SK-N-SH (cell line): ENCODE data around the gene MS4A15. TPM values are rescaled to one million over a fixed set of nuclear protein-coding genes. Genes with fewer than 3 reads are reported as not detected.

Source experiments
- CTCF ChIA-PET: fragments of 300-600, 350-600 bp; formaldehyde crosslinking; extraction: SDS; loops from one replicate; lab custom pipeline; 2021; lab: Yijun Ruan, JAX
- POLR2A ChIA-PET: fragments of 350-600 bp; sonication (Branson Sonifier 250); formaldehyde crosslinking; extraction: SDS; loops from one replicate; lab custom pipeline; 2020; ENCODE audit warnings: antibody characterized with exemption, inconsistent platforms; lab: Yijun Ruan, JAX
- DNase-seq: peaks from one replicate; pipeline ENCODE4 v3.0.0; 2012
- H2AFZ ChIP-seq: fragments of 200-600 bp; sonication (generic); 2 replicates; pipeline ENCODE4 v1.8.1; 2016; ENCODE audit warnings: antibody characterized with exemption, mild to moderate bottlenecking, low read depth
- H3F3A ChIP-seq: fragments of 200-600 bp; sonication (generic); replicated peaks from 2 replicates; pipeline ENCODE3; 2016; ENCODE audit warnings: antibody characterized with exemption, mild to moderate bottlenecking; ENCODE audit not compliant: insufficient read depth
- H3K27ac ChIP-seq, 2 experiments: fragments of 200-500 bp in 1 of 2; fragments of 200-600 bp in 1 of 2; sonication (Bioruptor generic) in 1 of 2; sonication (generic), shearing (Covaris generic) in 1 of 2; 2 replicates each; pipeline versions ENCODE4 v1.5.1 to v1.6.1; 2014 to 2016; ENCODE audit warnings: low read depth in 2 of 2, inconsistent platforms in 1 of 2, low read length in 1 of 2, mild to moderate bottlenecking in 1 of 2, mixed read lengths in 1 of 2
- H3K27me3 ChIP-seq: fragments of 200-600 bp; sonication (generic), shearing (Covaris generic); 2 replicates; pipeline ENCODE4 v1.6.1; 2016; ENCODE audit warnings: mixed run types; ENCODE audit not compliant: insufficient read depth
- H3K36me3 ChIP-seq, 2 experiments: fragments of 200-500 bp in 1 of 2; fragments of 200-600 bp in 1 of 2; sonication (Bioruptor generic) in 1 of 2; sonication (generic) in 1 of 2; replicated peaks in 1 of 2; 2 replicates each; pipeline versions ENCODE3 to v1.5.1; 2014 to 2016; ENCODE audit warnings: low read length in 1 of 2, mild to moderate bottlenecking in 1 of 2; ENCODE audit not compliant: insufficient read depth in 2 of 2, control insufficient read depth in 1 of 2
- H3K4me1 ChIP-seq, 2 experiments: fragments of 200-500 bp in 1 of 2; fragments of 200-600 bp in 1 of 2; sonication (Bioruptor generic) in 1 of 2; sonication (generic), shearing (Covaris generic) in 1 of 2; 2 replicates each; pipeline versions ENCODE4 v1.5.1 to v1.6.1; 2014 to 2016; ENCODE audit warnings: low read depth in 1 of 2, low read length in 1 of 2, mixed run types in 1 of 2; ENCODE audit not compliant: insufficient read depth in 2 of 2, control insufficient read depth in 1 of 2
- H3K4me2 ChIP-seq: fragments of 200-600 bp; sonication (generic), shearing (Covaris generic); 2 replicates; pipeline ENCODE4 v1.6.1; 2017; ENCODE audit warnings: mixed run types
- H3K4me3 ChIP-seq, 2 experiments: fragments of 200-500 bp in 1 of 2; fragments of 200-600 bp in 1 of 2; sonication (Bioruptor generic) in 1 of 2; sonication (generic), shearing (Covaris generic) in 1 of 2; 2 replicates each; pipeline versions ENCODE4 v1.5.1 to v1.8.1; 2014 to 2016; ENCODE audit warnings: low read depth in 2 of 2, inconsistent platforms in 1 of 2, low read length in 1 of 2, mild to moderate bottlenecking in 1 of 2, mixed read lengths in 1 of 2, moderate library complexity in 1 of 2
- H3K79me2 ChIP-seq: fragments of 200-600 bp; sonication (generic); 2 replicates; pipeline ENCODE4 v1.8.1; 2017; ENCODE audit warnings: mild to moderate bottlenecking; ENCODE audit not compliant: insufficient read depth
- H3K9ac ChIP-seq: fragments of 200-600 bp; sonication (generic); 2 replicates; pipeline ENCODE4 v1.6.1; 2017; ENCODE audit warnings: mixed run types
- H3K9me2 ChIP-seq: fragments of 200-600 bp; sonication (generic); 2 replicates; pipeline ENCODE4 v1.6.1; 2017; ENCODE audit warnings: mixed run types
- H3K9me3 ChIP-seq: fragments of 200-600 bp; sonication (generic); 2 replicates; pipeline ENCODE4 v1.6.1; 2017; ENCODE audit warnings: mixed run types, mild to moderate bottlenecking, moderate library complexity
- H4K20me1 ChIP-seq: fragments of 200-600 bp; sonication (generic); 2 replicates; pipeline ENCODE4 v1.6.1; 2017; ENCODE audit warnings: mild to moderate bottlenecking, mixed run types; ENCODE audit not compliant: insufficient read depth
- CHD2 ChIP-seq: fragments of 150-350 bp; IDR thresholded peaks from 2 replicates; pipeline ENCODE4 v1.6.1; 2018; ENCODE audit warnings: low read length; ENCODE audit not compliant: partially characterized antibody
- EZH2phosphoT487 ChIP-seq: fragments of 200-600 bp; sonication (generic); IDR thresholded peaks from 2 replicates; pipeline ENCODE4 v1.6.1; 2017; ENCODE audit warnings: low read depth, mixed run types, mild to moderate bottlenecking, antibody characterized with exemption, moderate library complexity, borderline replicate concordance
- FOSL2 ChIP-seq: IDR thresholded peaks from 2 replicates; pipeline ENCODE4 v1.4.0; 2012; ENCODE audit warnings: low read depth, mild to moderate bottlenecking, moderate library complexity, borderline replicate concordance
- FOXJ3 ChIP-seq: sonication (generic); formaldehyde crosslinking; IDR thresholded peaks from 2 replicates; pipeline ENCODE4 v1.5.1; 2020; ENCODE audit warnings: mild to moderate bottlenecking, missing genetic modification reagents
- GABPA ChIP-seq: IDR thresholded peaks from 2 replicates; pipeline ENCODE4 v1.4.0; 2012; ENCODE audit warnings: low read depth, mild to moderate bottlenecking
- JUND ChIP-seq: IDR thresholded peaks from 2 replicates; pipeline ENCODE4 v1.4.0; 2012
- MXI1 ChIP-seq: IDR thresholded peaks from 2 replicates; pipeline ENCODE4 v1.6.1; 2012; ENCODE audit warnings: mild to moderate bottlenecking, low read depth, low read length, improper control_type of control experiment
- POLR2AphosphoS5 ChIP-seq: IDR thresholded peaks from 2 replicates; pipeline ENCODE4 v1.6.1; 2012; ENCODE audit warnings: low read depth, low read length
- RAD21 ChIP-seq: IDR thresholded peaks from 2 replicates; pipeline ENCODE4 v1.6.1; 2012; ENCODE audit warnings: mild to moderate bottlenecking, low read length
- REST ChIP-seq: IDR thresholded peaks from 2 replicates; pipeline ENCODE4 v1.6.1; 2012; ENCODE audit warnings: mild to moderate bottlenecking, low read depth, low read length, moderate library complexity
- SMC3 ChIP-seq: IDR thresholded peaks from 2 replicates; pipeline ENCODE4 v1.6.1; 2012; ENCODE audit warnings: low read depth, low read length, improper control_type of control experiment
- TAF1 ChIP-seq: IDR thresholded peaks from 2 replicates; pipeline ENCODE4 v1.6.1; 2012; ENCODE audit warnings: low read depth, mild to moderate bottlenecking, low read length, moderate library complexity, borderline replicate concordance
- TEAD4 ChIP-seq: IDR thresholded peaks from 2 replicates; pipeline ENCODE4 v1.4.0; 2012; ENCODE audit warnings: mild to moderate bottlenecking, borderline replicate concordance; ENCODE audit not compliant: insufficient read depth
- WGBS: methylation state at CpG from one replicate; pipeline ENCODE4 v1.1.6; 2017; ENCODE audit warnings: low lambda C conversion rate; 5-methylcytosine and 5-hydroxymethylcytosine counted together
- polyA plus RNA-seq, 3 experiments: library from polyadenylated mRNA; depleted of rRNA; stranded (reverse); fragments of >200 nt; gene quantifications; 2 replicates each; pipeline ENCODE4 v1.2.3, GENCODE V29; 2012
- TF ChIP-seq, protein P1 (sequence below): fragments of 200-600 bp; sonication (generic); IDR thresholded peaks from 2 replicates; pipeline ENCODE4 v1.6.1; 2017; ENCODE audit warnings: antibody characterized with exemption, mild to moderate bottlenecking, moderate library complexity
- TF ChIP-seq, protein P2 (sequence below): fragments of 150-350 bp; IDR thresholded peaks from 2 replicates; pipeline ENCODE4 v1.6.1; 2016; ENCODE audit warnings: mild to moderate bottlenecking, low read depth, low read length

MS4A15 gene
- polyA plus RNA-seq, 1 of the 3 experiments (the other 2 are of a cell fraction), result not detected

DNA sequence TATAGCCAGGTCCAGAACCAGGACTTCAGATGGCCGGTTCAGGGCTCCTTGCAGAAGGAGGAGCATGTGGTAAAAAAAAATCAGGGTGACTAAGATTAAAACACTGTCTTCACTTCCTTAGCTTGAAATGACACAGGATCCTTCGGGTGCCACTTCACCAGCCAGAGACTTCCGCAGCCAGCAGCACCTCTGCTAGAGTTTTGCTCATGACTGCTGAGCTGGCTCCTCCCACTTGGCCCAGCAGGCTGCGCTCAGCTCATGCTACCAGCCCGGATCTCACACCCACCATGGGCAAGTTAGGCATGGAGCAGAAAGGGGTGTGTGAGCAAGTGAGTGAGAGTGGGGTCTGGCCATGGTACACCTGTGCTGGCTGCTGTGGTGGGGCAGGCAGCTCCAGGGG, 38.7 kb upstream of the MS4A15 start:
- DNase-seq, result no peak
- Histone ChIP-seq H3K9me3 (no peaks in the 10 kb centered on the region), H3K9ac (no peak overlapping the region), H3K9me2 (no peaks in the 10 kb centered on the region), H3K4me3 (no peak overlapping the region), H3K4me1 (no peaks in the 10 kb centered on the region), H3K79me2 (no peaks in the 10 kb centered on the region), H4K20me1 (no peaks in the 10 kb centered on the region), H2AFZ (no peak overlapping the region), H3K36me3 (no peaks in the 10 kb centered on the region), H3K27me3 (peaks cover 38% of the 10 kb centered on the region), H3F3A (no peaks in the 10 kb centered on the region), H3K4me2 (no peak overlapping the region), H3K27ac (no peak overlapping the region)
- TF ChIP-seq EZH2phosphoT487, result no peak
- TF ChIP-seq SMC3, result no peak
- TF ChIP-seq, protein P1, sequence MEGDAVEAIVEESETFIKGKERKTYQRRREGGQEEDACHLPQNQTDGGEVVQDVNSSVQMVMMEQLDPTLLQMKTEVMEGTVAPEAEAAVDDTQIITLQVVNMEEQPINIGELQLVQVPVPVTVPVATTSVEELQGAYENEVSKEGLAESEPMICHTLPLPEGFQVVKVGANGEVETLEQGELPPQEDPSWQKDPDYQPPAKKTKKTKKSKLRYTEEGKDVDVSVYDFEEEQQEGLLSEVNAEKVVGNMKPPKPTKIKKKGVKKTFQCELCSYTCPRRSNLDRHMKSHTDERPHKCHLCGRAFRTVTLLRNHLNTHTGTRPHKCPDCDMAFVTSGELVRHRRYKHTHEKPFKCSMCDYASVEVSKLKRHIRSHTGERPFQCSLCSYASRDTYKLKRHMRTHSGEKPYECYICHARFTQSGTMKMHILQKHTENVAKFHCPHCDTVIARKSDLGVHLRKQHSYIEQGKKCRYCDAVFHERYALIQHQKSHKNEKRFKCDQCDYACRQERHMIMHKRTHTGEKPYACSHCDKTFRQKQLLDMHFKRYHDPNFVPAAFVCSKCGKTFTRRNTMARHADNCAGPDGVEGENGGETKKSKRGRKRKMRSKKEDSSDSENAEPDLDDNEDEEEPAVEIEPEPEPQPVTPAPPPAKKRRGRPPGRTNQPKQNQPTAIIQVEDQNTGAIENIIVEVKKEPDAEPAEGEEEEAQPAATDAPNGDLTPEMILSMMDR, result no peak
- TF ChIP-seq RAD21, result no peak
- no peak for TF ChIP-seq TAF1
- TF ChIP-seq CHD2, result no peak
- TF ChIP-seq JUND, result no peak
- no peak for TF ChIP-seq REST
- no peak for TF ChIP-seq GABPA
- no peak for TF ChIP-seq TEAD4
- TF ChIP-seq, protein P2, sequence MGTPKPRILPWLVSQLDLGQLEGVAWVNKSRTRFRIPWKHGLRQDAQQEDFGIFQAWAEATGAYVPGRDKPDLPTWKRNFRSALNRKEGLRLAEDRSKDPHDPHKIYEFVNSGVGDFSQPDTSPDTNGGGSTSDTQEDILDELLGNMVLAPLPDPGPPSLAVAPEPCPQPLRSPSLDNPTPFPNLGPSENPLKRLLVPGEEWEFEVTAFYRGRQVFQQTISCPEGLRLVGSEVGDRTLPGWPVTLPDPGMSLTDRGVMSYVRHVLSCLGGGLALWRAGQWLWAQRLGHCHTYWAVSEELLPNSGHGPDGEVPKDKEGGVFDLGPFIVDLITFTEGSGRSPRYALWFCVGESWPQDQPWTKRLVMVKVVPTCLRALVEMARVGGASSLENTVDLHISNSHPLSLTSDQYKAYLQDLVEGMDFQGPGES, result no peak
- TF ChIP-seq POLR2AphosphoS5, result no peak
- TF ChIP-seq MXI1, result no peak
- TF ChIP-seq FOSL2, result no peak
- TF ChIP-seq FOXJ3 (CRISPR knock-in tag), result no peak
- ChIA-PET CTCF (no interaction called here), POLR2A (no interaction called here)
- 8% methylated on average over 5 of the region's 5 CpGs for WGBS
